Measurements from ENCODE around the gene FBXL12. TPM values are rescaled to one million over a fixed set of nuclear protein-coding genes. Genes with fewer than 3 reads are reported as not detected.

The FBXL12 gene
- total RNA-seq, 6 donors from 2014 or later, result 14.8 to 48.2 (median 32.3) TPM

GRCh38 chr19:9842834-9843625, 24.2 kb upstream of the FBXL12 start:
- 93 to 95% methylated on average over 8 to 9 of the region's 9 CpGs for WGBS, 2 donors
- no peak for ATAC-seq (ENCODE audit: low FRiP score in 2 of 2)
- Histone ChIP-seq H3K27me3 (no peaks in the 10 kb centered on the region), H3K4me3 (no peak overlapping the region), H3K36me3 (peaks cover 16 to 95% (median 75%) of the 10 kb centered on the region in 4 donors), H3K27ac (no peak overlapping the region), H3K9me3 (peaks cover 0 to 6% (median 0%) of the 10 kb centered on the region in 4 donors), H3K4me1 (no peaks in the 10 kb centered on the region)
- TF ChIP-seq CTCF (IDR thresholded peaks at IDR 0.05), result no peak
- TF ChIP-seq POLR2A (IDR thresholded peaks at IDR 0.05), result no peak
- TF ChIP-seq EP300 (IDR thresholded peaks at IDR 0.05), result no peak
- TF ChIP-seq POLR2AphosphoS5 (IDR thresholded peaks at IDR 0.05), result no peak
- peak in 1 of 2 donors; percentile 66 for DNase-seq

GRCh38 chr19:9839415-9839814, 20.5 kb upstream of the FBXL12 start:
- ATAC-seq (ENCODE audit: low FRiP score in 2 of 2) (no peak), DNase-seq (no peak)
- no peaks in the 10 kb centered on the region for H3K27me3 ChIP-seq
- H3K36me3 ChIP-seq, result peaks cover 12 to 63% (median 55%) of the 10 kb centered on the region in 4 donors
- no peak overlapping the region for H3K4me3 ChIP-seq
- H3K4me1 ChIP-seq, result peaks cover 8 to 18% (median 13%) of the 10 kb centered on the region in 4 donors
- WGBS, 2 donors, result 69 to 80% methylated on average over 1 of the region's 1 CpG
- H3K9me3 ChIP-seq, result peaks cover 0 to 6% (median 0%) of the 10 kb centered on the region in 4 donors
- H3K27ac ChIP-seq, result no peak overlapping the region
- no peak for TF ChIP-seq EP300 (IDR thresholded peaks at IDR 0.05)
- TF ChIP-seq POLR2AphosphoS5 (IDR thresholded peaks at IDR 0.05), result no peak
- TF ChIP-seq POLR2A (IDR thresholded peaks at IDR 0.05), result no peak
- no peak for TF ChIP-seq CTCF (IDR thresholded peaks at IDR 0.05)

- Histone ChIP-seq H3K27me3 (no peaks in the 10 kb centered on the region), H3K9me3 (no peaks in the 10 kb centered on the region), H3K36me3 (peaks cover 9 to 52% (median 45%) of the 10 kb centered on the region in 4 donors), H3K4me3 (no peak overlapping the region), H3K27ac (no peak overlapping the region), H3K4me1 (peaks cover 8 to 18% (median 13%) of the 10 kb centered on the region in 4 donors)
- TF ChIP-seq EP300 (IDR thresholded peaks at IDR 0.05) (no peak), CTCF (IDR thresholded peaks at IDR 0.05) (no peak), POLR2AphosphoS5 (IDR thresholded peaks at IDR 0.05) (no peak), POLR2A (IDR thresholded peaks at IDR 0.05) (no peak)
- peak in 1 of 2 donors; percentile 67 for DNase-seq
- WGBS, 2 donors, result 93% methylated on average over 15 of the region's 15 CpGs; no CpG with 5 or more reads in 1 of the 2 donors
- no peak for ATAC-seq (ENCODE audit: low FRiP score in 2 of 2)
Observed at GRCh38 chr19:9838324-9838723, 19.4 kb upstream of the FBXL12 start.

- Histone ChIP-seq H3K27ac (peak overlapping the region in 1 of 4 donors; percentile 87), H3K36me3 (peaks cover 0 to 29% (median 24%) of the 10 kb centered on the region in 4 donors), H3K4me1 (peaks cover 8 to 18% (median 13%) of the 10 kb centered on the region in 4 donors), H3K9me3 (no peaks in the 10 kb centered on the region), H3K4me3 (peak overlapping the region; percentile 91 to 100 (median 92)), H3K27me3 (no peaks in the 10 kb centered on the region)
- ATAC-seq (ENCODE audit: low FRiP score in 2 of 2), result no peak
- no peak for TF ChIP-seq CTCF (IDR thresholded peaks at IDR 0.05)
- no peak for TF ChIP-seq POLR2AphosphoS5 (IDR thresholded peaks at IDR 0.05)
- TF ChIP-seq POLR2A (IDR thresholded peaks at IDR 0.05), result no peak
- TF ChIP-seq EP300 (IDR thresholded peaks at IDR 0.05), result no peak
- 0 to 8% methylated on average over 5 of the region's 5 CpGs for WGBS, 2 donors
- DNase-seq, result no peak
Observed at GRCh38 chr19:9836021-9836420, 17.1 kb upstream of the FBXL12 start.

All from upper lobe of left lung (tissue), 6 donors.